NCI-H526 (cell line): Measurements from ENCODE around the gene SASH1.
"Not testable (repeated sequence)": the region's sequence is repeated elsewhere in the genome, so short reads cannot be mapped to it uniquely, and the experiment has no call there.

Source experiments
- DNase-seq, 2 experiments: peaks; one replicate each; lab custom pipeline; 2025; lab: John Stamatoyannopoulos, UW

The SASH1 gene

DNA sequence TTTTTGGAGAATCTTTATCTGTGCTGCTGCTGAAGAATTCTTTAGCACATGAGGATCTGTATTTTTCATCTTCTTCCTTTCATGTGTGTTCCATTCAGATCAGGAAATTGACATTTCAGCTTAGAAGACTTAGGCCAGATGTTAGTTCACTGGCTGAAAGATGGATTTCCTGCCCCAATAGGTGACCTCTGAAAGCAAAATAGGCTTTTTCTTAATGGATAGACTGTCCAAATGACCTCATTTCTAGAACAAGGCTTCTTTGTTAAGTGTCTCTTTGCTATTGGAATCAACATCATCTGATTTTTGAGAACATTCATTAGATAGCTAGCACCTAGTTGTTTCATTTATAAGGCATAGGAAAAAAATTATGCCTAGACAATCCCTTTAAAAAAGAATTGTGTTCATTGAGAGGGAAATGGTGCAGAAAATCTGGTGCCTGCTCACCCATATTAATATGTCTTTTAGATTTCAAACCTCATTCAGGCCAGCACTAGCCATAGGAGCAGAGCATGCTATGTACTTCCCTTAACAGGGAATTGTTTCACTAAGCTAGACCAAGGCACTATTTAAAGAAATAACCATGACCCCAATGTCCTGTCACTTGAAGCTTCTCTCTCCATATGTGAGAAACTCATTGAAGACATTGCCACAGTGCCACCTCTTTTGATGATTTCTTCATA is 13.6 kb upstream of the SASH1 start:
- no peak for DNase-seq

DNA sequence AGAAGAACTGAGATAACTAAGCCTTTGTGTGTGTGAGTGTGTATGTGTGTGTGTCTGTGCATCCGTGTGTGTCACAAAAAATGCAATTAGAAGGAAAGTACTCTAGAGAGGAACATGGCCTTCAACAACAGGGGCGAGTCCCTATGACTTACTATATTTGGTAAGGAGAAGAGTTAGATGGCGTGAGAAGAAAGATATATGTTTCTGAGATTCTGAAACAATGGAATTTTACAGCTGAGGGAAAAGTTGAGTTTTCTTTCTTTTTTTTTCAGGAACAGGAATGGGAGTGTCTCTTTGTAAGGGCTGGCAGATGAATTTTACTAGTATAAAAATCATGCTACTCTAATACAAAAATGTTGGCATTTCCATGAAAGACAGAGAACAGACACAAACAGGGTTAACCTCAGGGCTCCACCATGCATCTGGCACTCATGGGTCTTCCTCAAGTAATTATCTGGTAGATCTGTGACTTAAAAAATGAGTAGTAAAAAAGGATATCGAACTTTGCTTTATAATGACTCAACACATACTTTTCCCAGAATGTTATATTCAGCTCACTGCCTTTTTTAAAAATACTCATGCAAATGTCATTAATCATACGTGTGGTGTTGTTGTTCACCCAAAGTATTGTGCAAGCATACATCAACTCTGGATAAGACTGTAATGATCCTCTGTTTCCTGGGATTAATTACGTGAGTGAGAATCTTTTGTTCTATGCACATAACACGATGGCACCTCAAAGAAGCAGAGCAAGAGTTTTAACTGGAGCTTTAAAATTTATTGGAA is 12.8 kb upstream of the SASH1 start:
- no peak for DNase-seq

DNA sequence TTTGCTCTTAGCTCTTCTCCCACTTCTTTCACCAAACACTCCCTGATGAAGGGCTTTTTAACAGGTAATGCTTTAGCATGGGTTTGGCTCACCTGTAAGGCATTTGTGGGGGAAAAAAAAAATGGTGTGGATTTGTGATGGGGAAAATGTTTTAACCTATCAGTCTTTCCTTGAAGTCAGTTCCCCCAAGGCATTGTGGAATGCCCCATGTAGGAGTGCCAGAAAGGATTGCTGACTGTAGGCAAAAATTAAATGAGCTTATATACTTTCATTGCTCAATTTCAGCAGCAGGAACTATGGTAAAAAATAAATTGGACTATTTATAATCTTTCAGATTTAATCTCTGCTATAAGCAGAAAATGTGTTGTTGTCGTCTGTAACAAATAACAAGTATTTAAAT is 10.6 kb upstream of the SASH1 start:
- DNase-seq = no peak

DNA sequence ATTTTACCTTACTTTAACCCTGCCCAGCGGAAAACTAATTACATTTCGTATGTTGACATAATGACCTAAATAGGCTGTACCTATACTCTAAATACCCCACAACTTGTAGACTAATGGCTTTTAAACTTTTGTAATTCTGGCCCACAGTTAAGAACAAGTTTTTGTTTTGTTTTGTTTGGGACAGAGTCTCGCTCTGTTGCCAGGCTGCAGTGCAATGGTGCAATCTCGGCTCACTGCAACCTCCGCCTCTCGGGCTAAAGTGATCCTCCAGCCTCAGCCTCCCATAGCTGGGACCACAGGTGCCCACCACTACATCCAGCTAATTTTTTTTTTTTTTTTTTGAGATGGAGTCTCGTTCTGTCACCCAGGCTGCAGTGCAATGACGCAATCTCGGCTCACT is 5.7 kb upstream of the SASH1 start:
- no peak for DNase-seq

DNA sequence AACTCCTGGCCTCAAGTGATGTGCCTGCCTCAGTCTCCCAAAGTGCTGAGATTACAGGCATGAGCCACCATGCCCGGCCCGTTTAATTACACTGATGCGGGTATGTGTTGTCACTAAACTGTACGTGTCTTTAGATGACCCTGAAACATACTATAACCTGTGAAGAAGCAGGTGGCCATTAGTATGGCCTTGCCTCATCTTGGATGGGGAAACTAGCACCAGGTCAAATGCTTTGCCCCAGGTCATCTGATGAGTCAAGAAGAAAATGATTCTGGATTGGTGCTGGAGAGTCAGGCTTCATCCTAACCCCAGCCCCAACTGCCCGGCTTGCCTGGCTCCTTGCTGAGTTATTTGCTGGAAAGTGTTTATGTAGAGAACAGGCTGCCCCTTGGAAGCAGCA is 2.9 kb upstream of the SASH1 start:
- DNase-seq = no peak

DNA sequence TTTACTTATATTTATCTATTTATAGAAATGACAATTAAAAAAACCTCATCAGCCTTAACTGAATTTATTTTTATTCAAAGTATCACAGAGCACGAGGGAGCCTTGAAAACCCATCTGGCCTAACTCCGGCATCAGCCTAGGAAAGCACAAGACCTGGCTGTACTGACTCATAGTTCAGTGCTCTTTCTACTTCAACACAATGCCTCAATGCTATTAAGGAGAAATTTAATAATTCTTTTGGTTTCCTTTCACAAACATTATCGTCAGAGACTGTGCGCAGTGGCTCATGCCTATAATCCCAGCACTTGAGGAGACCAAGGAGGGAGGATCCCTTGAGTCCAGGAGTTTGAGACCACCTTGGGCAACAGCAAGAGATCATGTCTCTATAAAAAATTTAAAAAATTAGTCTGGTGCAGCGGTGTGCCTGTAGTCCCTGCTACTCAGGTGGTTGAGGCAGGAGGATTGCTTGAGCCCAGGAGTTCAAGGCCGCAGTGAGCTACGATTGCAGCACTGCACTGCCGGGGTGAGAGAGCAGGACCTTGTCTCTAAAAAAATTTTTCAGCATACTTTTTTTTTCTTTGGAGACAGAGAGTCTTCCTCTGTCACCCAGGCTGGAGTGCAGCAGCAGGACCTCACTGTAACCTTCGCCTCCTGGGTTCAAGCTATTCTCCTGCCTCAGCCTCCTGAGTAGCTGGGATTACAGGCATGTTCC is 1.9 kb upstream of the SASH1 start:
- DNase-seq = no peak

DNA sequence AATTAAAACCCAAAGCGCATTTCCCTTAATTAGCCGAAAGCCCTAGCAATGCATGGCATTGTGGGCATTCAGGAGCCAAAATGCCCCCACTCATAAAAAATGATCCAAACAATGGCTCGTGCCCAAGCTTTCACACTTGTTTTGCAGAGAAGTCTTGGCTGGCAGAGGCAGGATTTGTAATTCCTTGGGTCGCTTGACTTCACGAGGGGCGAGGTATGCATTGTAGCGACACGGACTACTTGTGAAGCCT is 613 bp upstream of the SASH1 start:
- no peak for DNase-seq

DNA sequence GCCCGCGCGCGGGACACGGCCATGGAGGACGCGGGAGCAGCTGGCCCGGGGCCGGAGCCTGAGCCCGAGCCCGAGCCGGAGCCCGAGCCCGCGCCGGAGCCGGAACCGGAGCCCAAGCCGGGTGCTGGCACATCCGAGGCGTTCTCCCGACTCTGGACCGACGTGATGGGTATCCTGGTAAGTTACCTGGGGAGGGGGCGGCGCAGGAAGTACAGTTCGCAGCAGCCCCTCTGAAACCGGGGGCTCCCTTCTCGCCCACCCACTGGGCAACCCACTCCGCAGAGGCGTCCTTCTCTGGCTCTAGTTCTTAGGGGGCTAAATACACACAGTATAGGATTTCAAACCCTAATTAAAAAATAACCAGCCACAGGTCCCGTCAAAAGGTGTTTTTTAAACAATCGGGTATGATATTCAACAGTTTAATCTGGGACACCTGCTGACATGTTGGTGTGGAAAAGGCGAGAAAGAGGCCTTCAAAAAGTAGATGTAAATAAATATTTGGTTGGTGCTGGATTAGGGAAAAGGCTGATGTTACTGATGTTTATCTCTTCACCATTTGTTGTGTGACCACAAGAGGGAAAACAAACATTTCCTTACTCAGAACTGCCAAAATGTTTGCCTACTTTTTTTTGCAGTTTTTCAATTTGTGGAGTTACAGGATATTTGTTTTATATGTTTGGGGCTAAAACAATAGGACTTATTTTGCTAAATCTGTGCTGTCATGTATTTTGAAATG is 577 bp downstream of the SASH1 start:
- no peak for DNase-seq

DNA sequence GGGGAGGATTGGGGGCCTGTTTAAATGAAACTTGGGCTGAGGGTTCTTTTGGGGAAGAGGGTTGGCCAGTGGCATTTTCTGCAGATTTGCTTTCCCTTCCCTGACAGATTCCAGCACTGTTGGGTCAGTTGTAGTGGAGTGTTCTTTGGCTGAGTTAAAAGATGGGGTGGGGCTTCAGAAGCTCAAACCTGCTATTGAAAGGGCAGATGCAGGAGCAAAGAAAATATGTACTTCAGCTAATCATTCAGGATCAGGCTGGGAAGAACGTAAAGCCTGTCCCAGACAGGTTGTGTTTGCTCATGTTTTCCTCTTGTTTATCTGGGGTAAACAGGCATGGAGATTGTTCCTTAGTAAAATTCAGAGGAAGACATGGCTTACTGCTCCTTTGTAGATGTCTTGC is 2.5 kb downstream of the SASH1 start:
- no peak for DNase-seq

DNA sequence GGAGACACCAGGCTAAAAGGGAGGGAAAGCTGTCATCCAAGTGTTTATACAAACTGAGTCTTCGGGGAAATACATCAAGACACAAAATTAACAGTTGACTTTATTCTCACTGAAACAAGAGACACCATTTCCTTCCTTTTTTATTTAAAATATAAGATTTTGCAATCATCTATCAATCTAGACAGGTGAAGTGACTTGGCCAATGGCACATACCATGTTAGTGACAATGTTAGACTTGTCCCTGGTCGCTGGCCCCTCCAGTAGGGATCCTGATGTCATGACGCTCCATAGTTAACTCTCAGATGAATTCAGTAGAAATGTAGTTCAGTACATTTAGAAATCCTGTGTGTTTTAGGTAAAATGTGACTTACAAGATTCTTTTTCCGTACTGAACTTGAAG is 2.9 kb downstream of the SASH1 start:
- DNase-seq = no peak

DNA sequence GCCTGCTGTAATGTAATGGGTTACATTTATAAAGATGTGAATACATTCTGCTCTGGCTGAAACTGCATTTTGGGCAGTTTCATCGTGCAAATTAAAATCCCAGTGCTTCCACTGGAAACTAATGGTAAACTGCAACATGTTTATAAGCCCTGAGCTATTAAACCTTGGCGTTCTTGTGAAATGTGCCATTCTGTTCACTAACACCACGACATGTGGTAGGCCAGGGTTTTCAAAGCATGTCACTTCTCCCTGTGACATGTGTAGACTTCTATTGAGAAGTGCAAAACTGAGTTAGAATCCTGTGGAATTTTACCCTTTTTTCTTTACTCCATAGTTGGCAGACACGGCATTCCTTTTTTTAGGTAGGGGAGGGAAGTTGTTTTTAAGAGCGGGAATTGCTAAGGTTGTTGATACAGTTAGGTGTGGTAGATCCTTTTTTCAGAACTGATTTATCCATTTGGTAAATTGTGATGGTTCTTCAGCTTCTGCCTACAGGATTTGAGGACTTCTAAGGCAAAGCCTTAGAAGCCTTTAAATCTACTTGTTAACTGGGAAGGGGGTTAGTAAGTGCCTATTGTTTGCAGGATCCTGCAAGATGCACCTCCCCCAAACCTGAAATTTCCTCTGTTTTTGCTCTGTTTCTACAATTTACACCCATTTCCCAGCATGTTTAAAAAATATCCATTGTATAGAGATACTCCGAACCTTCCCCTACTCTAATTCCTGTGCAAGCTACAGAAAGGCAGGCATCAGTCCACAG is 4.2 kb downstream of the SASH1 start:
- DNase-seq = no peak

DNA sequence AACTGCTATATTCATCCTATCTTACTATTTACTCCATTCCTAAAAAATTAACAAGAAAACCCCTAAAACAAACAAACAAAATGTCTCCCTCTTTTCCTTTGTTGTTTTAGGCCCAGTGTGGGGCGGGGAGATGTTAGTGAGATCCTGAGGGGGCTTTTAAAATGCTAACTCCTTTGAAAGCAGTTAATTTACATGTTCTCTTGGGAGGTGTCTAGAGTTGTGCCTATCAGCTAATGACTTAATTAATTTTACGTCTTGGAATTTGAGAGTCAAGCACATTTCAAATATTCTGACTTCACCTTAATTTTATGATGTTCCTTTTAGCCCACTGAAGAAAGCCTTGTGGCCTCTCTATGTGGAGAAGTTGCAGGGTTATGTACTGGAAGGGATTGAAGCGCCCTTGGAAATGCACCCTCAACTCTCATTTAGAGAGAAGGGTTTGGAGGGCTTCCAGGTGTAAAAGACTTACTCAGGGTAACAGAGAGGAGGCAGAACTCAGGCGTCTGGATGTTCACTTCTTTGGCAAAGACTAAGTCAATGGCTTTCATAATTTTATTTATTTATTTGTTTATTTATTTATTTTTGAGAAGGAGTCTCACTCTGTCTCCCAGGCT is 4.9 kb downstream of the SASH1 start:
- DNase-seq = no peak

DNA sequence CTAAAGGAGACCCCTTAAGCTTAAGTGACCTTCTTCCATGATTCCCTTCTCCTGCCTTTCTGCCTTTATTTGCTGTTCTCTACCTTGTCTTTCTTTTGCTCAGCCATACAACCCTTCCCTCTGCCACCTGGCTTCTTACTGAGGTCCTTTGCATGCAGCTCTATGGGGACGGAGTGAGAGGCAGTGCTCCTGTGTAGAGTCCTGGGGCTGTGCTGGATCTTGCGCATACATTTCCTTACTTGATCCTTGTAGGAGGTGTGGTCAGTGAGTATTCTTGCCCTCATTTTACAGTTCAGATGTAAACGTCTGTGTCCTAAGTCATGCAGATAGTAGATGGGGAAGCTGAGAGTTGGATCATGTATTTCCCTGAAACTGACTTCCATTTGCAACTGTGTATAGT is 5.7 kb downstream of the SASH1 start:
- DNase-seq = no peak

DNA sequence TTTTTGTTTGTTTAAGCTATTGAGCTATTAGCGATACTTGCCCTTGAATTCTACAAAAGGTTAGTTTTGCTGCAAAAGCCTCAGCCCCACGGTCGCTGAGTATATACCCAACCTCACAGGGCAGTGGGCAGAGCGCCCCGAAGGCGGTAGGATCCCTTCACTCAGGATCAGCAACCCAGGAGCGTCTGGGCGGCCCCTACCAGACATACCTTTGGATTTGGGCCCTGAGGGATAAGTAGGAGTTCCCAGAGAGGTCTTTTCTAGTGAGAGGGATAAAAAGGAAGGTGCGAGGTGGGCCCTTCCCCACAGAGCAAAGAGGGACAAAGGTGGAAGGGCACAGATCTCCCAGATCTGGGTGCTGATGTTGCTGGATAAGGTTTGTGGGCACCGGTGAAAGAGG is 6.1 kb downstream of the SASH1 start:
- no peak for DNase-seq

DNA sequence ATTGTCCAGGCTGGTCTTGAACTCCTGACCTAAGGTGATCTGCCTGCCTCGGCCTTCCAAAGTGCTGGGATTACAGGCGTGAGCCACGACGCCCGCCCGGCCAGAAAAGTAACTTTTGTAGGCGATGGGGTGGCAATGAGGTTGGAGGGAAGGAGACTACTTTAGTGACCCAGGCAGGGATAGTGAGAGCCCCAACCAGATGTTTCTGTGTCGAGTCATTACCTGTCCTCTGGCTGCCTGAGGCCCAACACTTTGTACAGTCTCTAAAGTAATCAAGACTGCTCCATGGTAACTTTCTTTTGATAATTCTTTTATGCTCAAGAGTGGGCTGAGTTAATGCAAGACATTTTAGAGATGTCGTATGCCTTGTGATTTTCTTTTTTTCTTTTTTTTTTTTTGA is 6.8 kb downstream of the SASH1 start:
- DNase-seq = no peak

DNA sequence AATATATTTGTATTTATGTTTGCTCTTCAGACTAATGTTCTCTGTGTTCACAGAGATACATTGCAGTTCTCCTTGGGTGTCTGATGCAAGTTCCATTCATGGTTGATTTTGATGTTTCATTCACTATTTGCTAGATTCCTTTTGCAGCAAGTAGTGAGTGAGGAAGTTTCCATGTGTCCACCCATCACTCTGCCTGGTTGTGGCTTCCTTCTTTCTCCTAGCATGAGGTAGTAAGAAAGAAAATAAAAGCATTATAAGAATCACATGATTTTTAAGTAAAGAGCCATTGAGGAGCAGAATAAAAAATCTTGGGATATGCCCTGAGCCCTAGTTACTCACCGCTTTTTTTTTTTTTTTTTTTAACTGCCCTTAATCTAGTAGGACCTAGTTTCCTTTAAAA is 8.7 kb downstream of the SASH1 start:
- DNase-seq = no peak

DNA sequence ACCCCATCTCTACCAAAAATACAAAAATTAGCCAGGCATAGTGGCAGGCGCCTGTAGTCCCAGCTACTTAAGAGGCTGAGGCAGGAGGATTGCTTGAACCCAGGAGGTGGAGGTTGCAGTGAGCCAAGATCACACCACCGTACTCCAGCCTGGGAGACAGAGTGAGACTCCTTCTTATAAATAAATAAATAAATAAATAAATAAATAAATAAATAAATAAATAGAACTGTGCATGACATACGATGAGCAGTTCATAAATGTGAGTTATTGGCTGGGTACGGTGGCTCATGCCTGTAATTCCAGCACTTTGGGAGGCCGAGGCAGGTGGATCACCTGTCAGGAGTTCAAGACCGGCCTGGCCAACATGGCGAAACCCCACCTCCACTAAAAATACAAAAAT is 9.8 kb downstream of the SASH1 start:
- DNase-seq = not testable (repeated sequence)

DNA sequence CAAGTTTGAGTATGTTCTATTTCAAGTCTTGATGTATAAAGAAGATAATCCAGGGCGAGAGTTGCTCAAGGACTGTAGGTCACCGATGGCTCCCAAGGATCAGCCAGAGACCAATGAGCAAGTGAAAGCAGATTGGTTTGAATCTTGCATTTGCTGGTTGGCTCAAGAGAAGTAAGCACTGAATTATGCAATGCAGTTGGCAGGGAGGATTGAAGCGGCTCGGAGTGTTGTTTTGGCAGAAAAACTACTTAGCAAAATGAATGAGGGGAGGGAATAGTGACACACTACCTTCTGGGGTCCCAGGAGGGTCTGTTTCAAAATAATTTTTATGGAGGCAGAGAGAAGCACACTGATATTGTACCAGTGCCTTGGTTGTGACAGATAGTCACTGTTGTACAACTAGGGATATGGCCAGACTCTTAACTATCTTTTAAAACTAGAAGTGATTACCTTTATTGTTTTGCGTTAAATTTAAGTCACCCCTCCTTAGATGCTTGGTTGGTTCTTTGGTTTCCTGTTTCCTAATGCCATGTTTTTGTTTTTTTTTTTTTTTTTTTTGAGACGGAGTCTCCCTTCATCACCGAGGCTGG is 15.7 kb downstream of the SASH1 start:
- DNase-seq = no peak

DNA sequence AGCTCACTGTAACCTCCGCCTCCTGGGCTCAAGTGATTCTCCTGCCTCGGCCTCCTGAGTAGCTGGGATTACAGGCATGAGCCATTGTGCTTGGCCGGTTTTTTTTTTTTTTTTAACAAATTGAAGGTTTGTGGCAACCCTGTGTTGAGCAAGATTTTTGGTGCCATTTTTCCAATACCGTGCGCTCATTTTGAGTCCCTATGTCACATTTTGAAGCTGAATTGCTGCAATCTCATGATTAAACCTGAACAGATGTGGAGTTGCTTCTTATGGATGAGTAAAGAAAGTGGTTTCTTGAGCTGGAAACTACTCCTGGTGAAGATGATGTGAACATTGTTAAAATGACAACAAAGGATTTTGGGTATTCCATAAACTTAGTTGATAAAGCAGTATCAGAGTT is 16.6 kb downstream of the SASH1 start:
- DNase-seq = no peak

DNA sequence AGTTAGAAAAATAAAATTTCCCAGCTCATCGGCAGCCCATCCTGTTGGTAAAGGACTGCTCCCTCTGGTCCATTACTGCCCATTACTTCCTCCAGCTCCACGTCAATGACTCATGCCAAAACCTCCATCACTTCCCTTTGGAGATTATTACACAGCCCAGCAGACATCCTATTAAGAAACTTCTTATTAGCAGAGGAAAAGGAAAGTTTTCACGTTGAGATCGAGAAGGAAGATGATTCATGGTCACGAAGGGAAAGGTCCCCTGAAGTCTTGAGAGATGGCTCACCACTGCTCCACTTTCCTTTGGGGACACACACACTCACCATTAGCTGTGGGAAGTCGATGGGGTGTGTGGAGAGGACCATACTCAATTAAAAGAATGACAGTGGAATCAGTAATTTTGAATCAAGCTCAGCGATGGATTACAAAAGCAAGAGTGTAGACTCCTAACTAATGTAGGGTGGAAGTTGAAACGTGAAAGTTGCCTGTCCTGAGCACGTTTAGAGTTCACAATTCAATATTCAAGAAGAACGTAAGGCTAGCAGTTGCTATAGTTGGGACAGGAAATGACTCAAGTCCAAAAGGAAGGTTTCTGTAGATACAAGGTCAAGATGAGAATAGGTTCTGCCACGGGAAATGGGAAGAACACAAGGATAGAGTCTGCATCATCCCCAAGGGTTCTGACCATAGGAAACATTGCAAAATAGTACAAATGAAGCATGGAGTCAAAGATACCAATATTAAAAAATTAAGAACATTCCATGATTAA is 21.6 kb downstream of the SASH1 start:
- no peak for DNase-seq

DNA sequence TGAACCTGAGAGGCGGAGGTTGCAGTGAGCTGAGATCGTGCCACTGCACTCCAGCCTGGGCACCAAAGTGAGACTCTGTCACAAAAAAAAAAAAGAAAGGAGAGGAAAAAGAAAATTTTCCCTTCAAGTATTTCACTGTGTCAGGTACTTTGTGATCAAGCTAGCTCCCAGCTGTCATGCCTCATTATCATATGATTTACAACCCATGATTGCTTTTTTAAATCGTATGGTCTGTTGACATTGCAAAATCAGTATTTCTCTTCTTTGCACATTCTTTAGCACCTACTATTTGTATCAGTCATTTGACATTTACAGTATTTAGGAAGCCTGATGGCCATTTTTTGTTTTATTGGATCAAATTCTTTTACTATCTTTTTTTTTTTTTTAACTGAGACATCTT is 22.4 kb downstream of the SASH1 start:
- DNase-seq = no peak
